ENCODE results near the gene B4GALNT3. TPM values are rescaled to one million over a fixed set of nuclear protein-coding genes. Genes with fewer than 3 reads are reported as not detected.

The B4GALNT3 gene
- total and polyA plus RNA-seq, 9 donors, result 0.58 to 4.2 (median 1.7) TPM

- no peak for DNase-seq
- WGBS, 3 donors, result 56 to 63% (median 60%) methylated on average over 13 of the region's 13 CpGs
- no peaks in the 10 kb centered on the region for H3K27me3 ChIP-seq
- no peak overlapping the region for H3K27ac ChIP-seq
- no peak for TF ChIP-seq EP300 (IDR thresholded peaks at IDR 0.05)
- TF ChIP-seq CTCF (IDR thresholded peaks at IDR 0.05), result no peak
- no peak for TF ChIP-seq POLR2A (IDR thresholded peaks at IDR 0.05)
- H3K4me1 ChIP-seq (ENCODE audit: insufficient read depth), result peaks cover 6% of the 10 kb centered on the region
- no peaks in the 10 kb centered on the region for H3K9me3 ChIP-seq
- no peak overlapping the region for H3K4me3 ChIP-seq
- H3K36me3 ChIP-seq, result no peaks in the 10 kb centered on the region
- intact Hi-C loops (cut with DNase I), result loop anchor here (5.0 kb wide), 3 partner anchors 91 to 106 kb away; partner anchors contain the start of gene B4GALNT3 (in 1 of the 4)
These were observed 88.2 kb downstream of the B4GALNT3 start for GRCh38 chr12:547883-548470.

GRCh38 chr12:549476-550082 is 89.8 kb downstream of the B4GALNT3 start:
- DNase-seq, result no peak
- Histone ChIP-seq H3K4me1 (ENCODE audit: insufficient read depth) (peaks cover 6% of the 10 kb centered on the region), H3K36me3 (no peaks in the 10 kb centered on the region), H3K4me3 (no peak overlapping the region), H3K9me3 (no peaks in the 10 kb centered on the region), H3K27ac (no peak overlapping the region), H3K27me3 (no peaks in the 10 kb centered on the region)
- intact Hi-C loops (cut with DNase I), result loop anchor here (5.0 kb wide), 3 partner anchors 92 to 107 kb away; partner anchors contain the start of gene B4GALNT3 (in 1 of the 4)
- TF ChIP-seq POLR2A (IDR thresholded peaks at IDR 0.05) (no peak), CTCF (IDR thresholded peaks at IDR 0.05) (no peak), EP300 (IDR thresholded peaks at IDR 0.05) (no peak)
- 87 to 92% (median 91%) methylated on average over 29 of the region's 29 CpGs for WGBS, 3 donors

- H3K27ac ChIP-seq, result no peak overlapping the region
- no peaks in the 10 kb centered on the region for H3K27me3 ChIP-seq
- peaks cover 6% of the 10 kb centered on the region for H3K4me1 ChIP-seq (ENCODE audit: insufficient read depth)
- TF ChIP-seq POLR2A (IDR thresholded peaks at IDR 0.05), result no peak
- no peak for TF ChIP-seq EP300 (IDR thresholded peaks at IDR 0.05)
- TF ChIP-seq CTCF (IDR thresholded peaks at IDR 0.05), result no peak
- 70 to 78% (median 76%) methylated on average over 18 of the region's 18 CpGs for WGBS, 3 donors
- intact Hi-C loops (cut with DNase I), result no loop called here
- no peak overlapping the region for H3K4me3 ChIP-seq
- DNase-seq, result no peak
- H3K36me3 ChIP-seq, result no peaks in the 10 kb centered on the region
- no peaks in the 10 kb centered on the region for H3K9me3 ChIP-seq
These were observed 90.9 kb downstream of the B4GALNT3 start for GRCh38 chr12:550473-551260.

GRCh38 chr12:552466-552865 is 92.7 kb downstream of the B4GALNT3 start:
- 13 to 17% (median 14%) methylated on average over 6 of the region's 6 CpGs for WGBS, 3 donors

More at GRCh38 chr12:552466-552865, 92.7 kb downstream of the B4GALNT3 start:
- no peaks in the 10 kb centered on the region for H3K36me3 ChIP-seq
- H3K9me3 ChIP-seq, result no peaks in the 10 kb centered on the region
- H3K4me3 ChIP-seq, result no peak overlapping the region
- intact Hi-C loops (cut with DNase I), result no loop called here
- H3K27me3 ChIP-seq, result no peaks in the 10 kb centered on the region
- no peak for TF ChIP-seq EP300 (IDR thresholded peaks at IDR 0.05)
- no peak for TF ChIP-seq CTCF (IDR thresholded peaks at IDR 0.05)
- no peak for TF ChIP-seq POLR2A (IDR thresholded peaks at IDR 0.05)
- H3K4me1 ChIP-seq (ENCODE audit: insufficient read depth), result no peaks in the 10 kb centered on the region
- H3K27ac ChIP-seq, result no peak overlapping the region
- no peak for DNase-seq

Data from ovary (tissue), 9 donors.